H9 (cell line): ENCODE data around the gene MAGEH1. TPM values are rescaled to one million over a fixed set of nuclear protein-coding genes. Genes with fewer than 3 reads are reported as not detected.

Experiments
- DNase-seq: peaks from one replicate; pipeline ENCODE4 v3.0.0-alpha.2; 2017
- H2AFZ ChIP-seq: one replicate; pipeline ENCODE4 v1.6.1; 2013; ENCODE audit warnings: mild to moderate bottlenecking, low read length, control low read depth, moderate library complexity
- H2AK5ac ChIP-seq: 2 replicates; pipeline ENCODE4 v1.6.1; 2013; ENCODE audit warnings: low read length, control low read depth, mixed read lengths; ENCODE audit not compliant: insufficient read length
- H2BK120ac ChIP-seq: one replicate; pipeline ENCODE4 v1.6.1; 2013; ENCODE audit warnings: low read depth, mild to moderate bottlenecking, low read length, control low read depth, inconsistent platforms; ENCODE audit not compliant: poor library complexity, severe bottlenecking
- H2BK12ac ChIP-seq: 2 replicates; pipeline ENCODE4 v1.6.1; 2013; ENCODE audit warnings: low read length, control low read depth, mixed read lengths, low read depth; ENCODE audit not compliant: insufficient read length
- H2BK15ac ChIP-seq: 2 replicates; pipeline ENCODE4 v1.6.1; 2013; ENCODE audit warnings: low read depth, low read length, control low read depth
- H2BK20ac ChIP-seq: one replicate; pipeline ENCODE4 v1.6.1; 2013; ENCODE audit warnings: low read depth, mild to moderate bottlenecking, low read length, control low read depth, inconsistent platforms; ENCODE audit not compliant: poor library complexity, severe bottlenecking
- H2BK5ac ChIP-seq: 2 replicates; pipeline ENCODE4 v1.6.1; 2013; ENCODE audit warnings: low read length, control low read depth, mixed read lengths; ENCODE audit not compliant: insufficient read length
- H3K14ac ChIP-seq: 2 replicates; pipeline ENCODE4 v1.6.1; 2013; ENCODE audit warnings: low read length, control low read depth; ENCODE audit not compliant: insufficient read depth
- H3K18ac ChIP-seq: 2 replicates; pipeline ENCODE4 v1.6.1; 2013; ENCODE audit warnings: low read depth, mild to moderate bottlenecking, mixed read lengths, low read length, control low read depth; ENCODE audit not compliant: insufficient read length
- H3K23ac ChIP-seq: 2 replicates; pipeline ENCODE4 v1.6.1; 2013; ENCODE audit warnings: low read length, control low read depth, mixed read lengths, low read depth; ENCODE audit not compliant: insufficient read length
- H3K23me2 ChIP-seq: 2 replicates; pipeline ENCODE4 v1.6.1; 2013; ENCODE audit warnings: low read depth, mild to moderate bottlenecking, mixed read lengths, low read length, control low read depth; ENCODE audit not compliant: insufficient read length, poor library complexity, severe bottlenecking
- H3K27ac ChIP-seq: 2 replicates; pipeline ENCODE4 v1.5.1; 2013; ENCODE audit warnings: low read length, control low read depth, mixed read lengths, low read depth; ENCODE audit not compliant: insufficient read length
- H3K27me3 ChIP-seq: 2 replicates; pipeline ENCODE4 v1.6.1; 2013; ENCODE audit warnings: low read length, control low read depth, inconsistent platforms; ENCODE audit not compliant: insufficient read depth
- H3K4ac ChIP-seq: 2 replicates; pipeline ENCODE4 v1.6.1; 2013; ENCODE audit warnings: low read depth, mild to moderate bottlenecking, control low read depth, inconsistent platforms, low read length, moderate library complexity
- H3K4me1 ChIP-seq: 2 replicates; pipeline ENCODE4 v1.6.1; 2013; ENCODE audit warnings: low read length, control low read depth, inconsistent platforms; ENCODE audit not compliant: insufficient read depth
- H3K4me2 ChIP-seq: 2 replicates; pipeline ENCODE4 v1.6.1; 2013; ENCODE audit warnings: low read length, control low read depth, mixed read lengths; ENCODE audit not compliant: insufficient read length, insufficient read depth
- H3K56ac ChIP-seq: 2 replicates; pipeline ENCODE4 v1.6.1; 2013; ENCODE audit warnings: low read depth, mild to moderate bottlenecking, mixed read lengths, low read length, control low read depth; ENCODE audit not compliant: insufficient read length
- H3K79me1 ChIP-seq: 2 replicates; pipeline ENCODE4 v1.6.1; 2013; ENCODE audit warnings: low read depth, mild to moderate bottlenecking, moderate library complexity, low read length, control low read depth, inconsistent platforms; ENCODE audit not compliant: insufficient read depth, poor library complexity, severe bottlenecking
- H3K79me2 ChIP-seq: 2 replicates; pipeline ENCODE4 v1.6.1; 2013; ENCODE audit warnings: low read length, control low read depth, inconsistent platforms; ENCODE audit not compliant: insufficient read depth
- H3K9ac ChIP-seq: 2 replicates; pipeline ENCODE4 v1.6.1; 2013; ENCODE audit warnings: low read length, control low read depth, mixed read lengths; ENCODE audit not compliant: insufficient read length; ENCODE audit errors: extremely low read depth
- H3K9me3 ChIP-seq: one replicate; pipeline ENCODE4 v1.6.1; 2013; ENCODE audit warnings: low read depth, low read length, inconsistent platforms; ENCODE audit not compliant: control insufficient read depth
- H3T11ph ChIP-seq: one replicate; pipeline ENCODE4 v1.6.1; 2013; ENCODE audit warnings: mild to moderate bottlenecking, low read length, control low read depth, inconsistent platforms
- H4K20me1 ChIP-seq: one replicate; pipeline ENCODE4 v1.6.1; 2013; ENCODE audit not compliant: control insufficient read depth, insufficient read length, insufficient read depth
- H4K5ac ChIP-seq: 2 replicates; pipeline ENCODE4 v1.6.1; 2013; ENCODE audit warnings: low read depth, mild to moderate bottlenecking, mixed read lengths, low read length, control low read depth; ENCODE audit not compliant: insufficient read length
- H4K8ac ChIP-seq: replicated peaks from 2 replicates; pipeline ENCODE4 v1.6.1; 2013; ENCODE audit warnings: low read length, control low read depth, mixed read lengths, low read depth; ENCODE audit not compliant: insufficient read length
- H4K91ac ChIP-seq: 2 replicates; pipeline ENCODE4 v1.6.1; 2013; ENCODE audit warnings: low read depth, mild to moderate bottlenecking, moderate library complexity, mixed read lengths, low read length, control low read depth; ENCODE audit not compliant: insufficient read length
- H3K27ac Mint-ChIP-seq, 3 experiments: 2 replicates in 2 of 3; 3 replicates in 1 of 3; pipeline ENCODE4 v1.8.0; 2020 to 2021; ENCODE audit warnings: mixed read lengths in 3 of 3, mild to moderate bottlenecking in 1 of 3, moderate library complexity in 1 of 3
- H3K27me3 Mint-ChIP-seq: 2 replicates; pipeline ENCODE4 v1.8.0; 2021; ENCODE audit warnings: low read depth, mild to moderate bottlenecking, moderate library complexity, mixed read lengths
- H3K36me3 Mint-ChIP-seq, 3 experiments: 2 replicates in 2 of 3; 3 replicates in 1 of 3; pipeline ENCODE4 v1.8.0; 2020 to 2021; ENCODE audit warnings: low read depth in 3 of 3, mixed read lengths in 3 of 3; ENCODE audit not compliant: insufficient read depth in 1 of 3
- H3K4me1 Mint-ChIP-seq, 2 experiments: 2 replicates each; pipeline ENCODE4 v1.8.0; 2020; ENCODE audit warnings: mixed read lengths in 2 of 2
- H3K4me3 Mint-ChIP-seq, 2 experiments: 2 replicates in 1 of 2; 3 replicates in 1 of 2; pipeline ENCODE4 v1.8.0; 2020 to 2021; ENCODE audit warnings: mild to moderate bottlenecking in 2 of 2, mixed read lengths in 2 of 2, moderate library complexity in 1 of 2
- H3K9me3 Mint-ChIP-seq, 2 experiments: 2 replicates in 1 of 2; 3 replicates in 1 of 2; pipeline ENCODE4 v1.8.0; 2020; ENCODE audit warnings: mild to moderate bottlenecking in 2 of 2, mixed read lengths in 2 of 2, moderate library complexity in 1 of 2
- WGBS: extraction: QIAGEN DNeasy Blood & Tissue Kit; methylation state at CpG from one replicate; pipeline ENCODE4 v1.1.7; 2013; ENCODE audit warnings: missing lambda C conversion rate, low lambda C conversion rate, mixed read lengths; ENCODE audit not compliant: insufficient read length; ENCODE audit errors: extremely low coverage; 5-methylcytosine and 5-hydroxymethylcytosine counted together
- microRNA-seq: library from miRNA; unstranded; fragments of <30 nt; microRNA quantifications from one replicate; pipeline ENCODE4, GENCODE V29; 2020; ENCODE audit warnings: borderline microRNAs expressed
- total RNA-seq: library from RNA; stranded (reverse); gene quantifications from 2 replicates; pipeline ENCODE4 v1.2.1, GENCODE V29; 2021
- TF ChIP-seq, protein P1 (sequence below): fragments of 200-600 bp; sonication (generic); conservative IDR thresholded peaks from 3 replicates; pipeline ENCODE4 v1.8.0; 2021; ENCODE audit warnings: antibody characterized with exemption, mild to moderate bottlenecking

Gene MAGEH1
- total RNA-seq, 1 experiment from 2014 or later = 7.3 TPM

GRCh38 chrX:55490974-55491373 lies 39.0 kb downstream of the MAGEH1 start:
- H4K8ac ChIP-seq = no peak overlapping the region
- no peak overlapping the region for H2BK12ac ChIP-seq
- no peak overlapping the region for H3K27ac ChIP-seq
- no peaks in the 10 kb centered on the region for H4K20me1 ChIP-seq
- no peaks in the 10 kb centered on the region for H3K79me1 ChIP-seq
- no peak overlapping the region for H4K91ac ChIP-seq
- H2BK120ac ChIP-seq = no peak overlapping the region
- peaks cover 35% of the 10 kb centered on the region for H3K9me3 ChIP-seq
- H2BK20ac ChIP-seq = no peak overlapping the region
- peaks cover 3% of the 10 kb centered on the region for H3K27me3 Mint-ChIP-seq
- H3K9ac ChIP-seq = no peak overlapping the region
- no peak for DNase-seq
- no peak overlapping the region for H2BK15ac ChIP-seq
- no peaks in the 10 kb centered on the region for H3K79me2 ChIP-seq
- H4K5ac ChIP-seq = no peak overlapping the region
- no peak overlapping the region for H3K27ac Mint-ChIP-seq
- no peak overlapping the region for H3K4ac ChIP-seq
- no peak overlapping the region for H3K4me3 Mint-ChIP-seq
- WGBS = no CpG with 5 or more reads among the region's 4 CpGs
- no peak overlapping the region for H3T11ph ChIP-seq
- H3K56ac ChIP-seq = no peak overlapping the region
- H3K4me1 ChIP-seq = no peaks in the 10 kb centered on the region
- peaks cover 37 to 57% of the 10 kb centered on the region in 2 experiments for H3K9me3 Mint-ChIP-seq
- no peak overlapping the region for H3K14ac ChIP-seq
- H2AK5ac ChIP-seq = no peak overlapping the region
- no peak overlapping the region for H3K18ac ChIP-seq
- H3K23me2 ChIP-seq = no peaks in the 10 kb centered on the region
- 0 out of 2 replicates have a peak, but pooled peaks cover 4% of the 10 kb centered on the region for H3K27me3 ChIP-seq
- no peak overlapping the region for H2AFZ ChIP-seq
- no peak overlapping the region for H2BK5ac ChIP-seq
- TF ChIP-seq, protein P1, sequence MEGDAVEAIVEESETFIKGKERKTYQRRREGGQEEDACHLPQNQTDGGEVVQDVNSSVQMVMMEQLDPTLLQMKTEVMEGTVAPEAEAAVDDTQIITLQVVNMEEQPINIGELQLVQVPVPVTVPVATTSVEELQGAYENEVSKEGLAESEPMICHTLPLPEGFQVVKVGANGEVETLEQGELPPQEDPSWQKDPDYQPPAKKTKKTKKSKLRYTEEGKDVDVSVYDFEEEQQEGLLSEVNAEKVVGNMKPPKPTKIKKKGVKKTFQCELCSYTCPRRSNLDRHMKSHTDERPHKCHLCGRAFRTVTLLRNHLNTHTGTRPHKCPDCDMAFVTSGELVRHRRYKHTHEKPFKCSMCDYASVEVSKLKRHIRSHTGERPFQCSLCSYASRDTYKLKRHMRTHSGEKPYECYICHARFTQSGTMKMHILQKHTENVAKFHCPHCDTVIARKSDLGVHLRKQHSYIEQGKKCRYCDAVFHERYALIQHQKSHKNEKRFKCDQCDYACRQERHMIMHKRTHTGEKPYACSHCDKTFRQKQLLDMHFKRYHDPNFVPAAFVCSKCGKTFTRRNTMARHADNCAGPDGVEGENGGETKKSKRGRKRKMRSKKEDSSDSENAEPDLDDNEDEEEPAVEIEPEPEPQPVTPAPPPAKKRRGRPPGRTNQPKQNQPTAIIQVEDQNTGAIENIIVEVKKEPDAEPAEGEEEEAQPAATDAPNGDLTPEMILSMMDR = no peak
- no peak overlapping the region for H3K4me2 ChIP-seq
- H3K4me1 Mint-ChIP-seq = peaks cover 4 to 5% of the 10 kb centered on the region in 2 experiments; a peak in 3 of 4 replicates
- no peak overlapping the region for H3K23ac ChIP-seq
- peaks cover 5 to 18% (median 14%) of the 10 kb centered on the region in 3 experiments; a peak in 6 of 7 replicates for H3K36me3 Mint-ChIP-seq

Small RNA genes within 50 kb of the gene (microRNA-seq; reads per million reads assigned to microRNA genes)
- gene MIR4536-1 (not detected), gene MIR4536-2 (not detected)

Other genes with a start within 250 kb of the MAGEH1 start
- gene PAGE5, start 231.8 kb upstream of the MAGEH1 start, total RNA-seq = not detected in 2 replicates
- not detected in 2 replicates for gene PAGE3, start 187.2 kb upstream of the MAGEH1 start, total RNA-seq
- gene USP51, start 37.7 kb downstream of the MAGEH1 start, total RNA-seq = 6.2 and 6.8 TPM in 2 replicates
- not detected in 2 replicates for gene FOXR2, start 171.3 kb downstream of the MAGEH1 start, total RNA-seq